ENCODE results near the gene ASPM.
"Not testable (repeated sequence)": the region's sequence is repeated elsewhere in the genome, so short reads cannot be mapped to it uniquely, and the experiment has no call there.

DNA sequence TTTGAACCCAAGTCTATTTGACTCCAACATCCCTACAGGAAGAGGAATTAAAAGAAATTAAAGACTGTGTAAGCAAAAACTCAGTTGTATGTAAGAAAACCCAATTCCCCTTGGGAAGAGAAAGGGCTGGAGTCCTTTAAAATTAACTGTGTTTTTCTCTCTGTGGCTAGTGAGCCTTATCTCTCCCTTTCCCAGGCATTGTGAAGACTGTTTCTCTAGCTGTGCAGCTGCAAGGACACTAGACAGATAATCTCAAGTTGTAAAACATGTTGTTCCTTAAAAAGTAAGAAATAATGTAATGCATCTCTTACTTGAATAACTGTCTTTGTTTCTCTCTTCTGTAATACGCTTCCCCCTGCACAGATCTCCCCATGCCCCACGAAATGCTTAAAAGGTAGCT is 49.5 kb downstream of the ASPM start:
- TF ChIP-seq POLR2A, POLR2AphosphoS5 (IDR thresholded peaks at IDR 0.05): not testable (repeated sequence)
- TF ChIP-seq, protein P1, sequence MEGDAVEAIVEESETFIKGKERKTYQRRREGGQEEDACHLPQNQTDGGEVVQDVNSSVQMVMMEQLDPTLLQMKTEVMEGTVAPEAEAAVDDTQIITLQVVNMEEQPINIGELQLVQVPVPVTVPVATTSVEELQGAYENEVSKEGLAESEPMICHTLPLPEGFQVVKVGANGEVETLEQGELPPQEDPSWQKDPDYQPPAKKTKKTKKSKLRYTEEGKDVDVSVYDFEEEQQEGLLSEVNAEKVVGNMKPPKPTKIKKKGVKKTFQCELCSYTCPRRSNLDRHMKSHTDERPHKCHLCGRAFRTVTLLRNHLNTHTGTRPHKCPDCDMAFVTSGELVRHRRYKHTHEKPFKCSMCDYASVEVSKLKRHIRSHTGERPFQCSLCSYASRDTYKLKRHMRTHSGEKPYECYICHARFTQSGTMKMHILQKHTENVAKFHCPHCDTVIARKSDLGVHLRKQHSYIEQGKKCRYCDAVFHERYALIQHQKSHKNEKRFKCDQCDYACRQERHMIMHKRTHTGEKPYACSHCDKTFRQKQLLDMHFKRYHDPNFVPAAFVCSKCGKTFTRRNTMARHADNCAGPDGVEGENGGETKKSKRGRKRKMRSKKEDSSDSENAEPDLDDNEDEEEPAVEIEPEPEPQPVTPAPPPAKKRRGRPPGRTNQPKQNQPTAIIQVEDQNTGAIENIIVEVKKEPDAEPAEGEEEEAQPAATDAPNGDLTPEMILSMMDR (IDR thresholded peaks at IDR 0.05): not testable (repeated sequence)

Data from prostate gland (tissue), 2 donors.